Measurements from ENCODE around the gene C1QL4.

- TF ChIP-seq CTCF (IDR thresholded peaks at IDR 0.05) (no peak), POLR2A (IDR thresholded peaks at IDR 0.05) (no peak)
Observed at GRCh38 chr12:49328816-49329215, 8.2 kb downstream of the C1QL4 start.
